GM06990 (cell line): ENCODE data around the gene TRIM17.
A peak's percentile ranks its signal among the peaks of the same experiment; 100 is the strongest.

Experiments used
- DNase-seq: peaks from one replicate; pipeline ENCODE4 v3.0.0-alpha.2; 2011; ENCODE audit not compliant: insufficient read length; ENCODE audit errors: extremely low read depth
- H3K27me3 ChIP-seq: replicated peaks from 2 replicates; pipeline ENCODE4 v1.6.0; 2011; ENCODE audit warnings: low read length; ENCODE audit not compliant: control insufficient read depth, insufficient read depth
- H3K36me3 ChIP-seq: 2 replicates; pipeline ENCODE4 v1.5.1; 2011; ENCODE audit warnings: low read length; ENCODE audit not compliant: control insufficient read depth, insufficient read depth
- H3K4me3 ChIP-seq: replicated peaks from 2 replicates; pipeline ENCODE4 v1.5.1; 2011; ENCODE audit warnings: low read depth, mild to moderate bottlenecking, control low read depth, low read length
- CTCF ChIP-seq: IDR thresholded peaks from 2 replicates; pipeline ENCODE4 v1.5.1; 2011; ENCODE audit warnings: low read length, control low read depth, mild to moderate bottlenecking, inconsistent platforms; ENCODE audit not compliant: insufficient read depth, poor library complexity, severe bottlenecking

TRIM17 gene

DNA sequence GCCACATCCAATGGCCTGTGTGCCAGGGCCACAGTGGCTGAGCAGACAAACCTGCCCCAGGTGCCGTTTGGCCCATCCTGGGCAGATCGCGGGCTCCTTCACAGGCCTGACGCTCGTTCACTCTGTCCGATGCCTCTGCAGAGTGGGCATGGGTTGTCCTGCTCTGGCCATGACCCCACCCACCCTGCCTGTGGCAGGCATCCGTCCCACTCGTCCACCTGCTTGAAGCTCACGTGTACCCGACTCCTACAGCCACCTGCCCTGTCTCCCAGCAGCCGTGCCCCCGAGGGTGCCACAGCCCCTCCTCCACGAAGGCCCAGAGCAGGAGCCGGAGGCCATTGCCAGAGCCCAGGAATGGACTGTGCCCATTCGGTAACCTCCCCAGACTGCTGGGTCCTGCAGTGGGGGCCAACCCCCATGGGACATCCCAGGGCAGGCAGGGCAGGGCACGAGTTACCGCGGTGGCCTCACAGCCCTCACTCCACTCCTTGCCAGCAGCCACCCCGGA, 51.9 kb downstream of the TRIM17 start:
- no peak for TF ChIP-seq CTCF
- Histone ChIP-seq H3K27me3 (no peaks in the 10 kb centered on the region), H3K4me3 (no peak overlapping the region), H3K36me3 (no peaks in the 10 kb centered on the region)
- peak; percentile 1 for DNase-seq

DNA sequence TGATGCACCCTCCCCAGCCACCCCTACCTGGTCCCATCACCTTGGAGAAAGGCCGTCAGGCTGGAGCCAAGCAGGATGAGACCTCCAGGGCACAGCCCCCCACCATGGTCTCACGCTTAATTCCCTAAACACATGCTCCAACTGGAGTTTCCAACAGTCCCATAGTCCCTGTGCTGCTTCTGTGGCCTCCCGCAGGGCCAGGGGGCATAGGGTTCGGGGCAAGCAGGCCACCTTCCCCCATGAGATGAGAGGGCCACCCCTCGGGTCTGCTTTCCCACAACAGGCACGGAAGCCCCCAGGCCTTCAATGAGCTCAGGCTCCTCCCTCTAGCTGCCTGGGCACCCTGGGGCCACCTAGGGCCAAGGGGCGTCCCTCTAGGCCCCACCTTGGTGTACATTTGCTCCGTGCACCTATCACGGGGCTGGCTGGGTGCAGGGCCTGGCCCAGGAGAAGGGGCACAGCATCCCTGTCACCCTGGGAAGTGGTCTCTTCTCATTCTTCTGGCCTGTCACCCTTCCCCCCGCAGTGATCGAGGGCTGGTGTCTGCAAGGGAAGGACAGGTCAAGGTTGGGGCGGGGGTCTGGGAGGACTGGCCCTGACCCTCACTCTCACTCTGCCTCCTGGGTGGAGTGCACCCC, 52.5 kb downstream of the TRIM17 start:
- no peaks in the 10 kb centered on the region for H3K27me3 ChIP-seq
- no peak for TF ChIP-seq CTCF
- H3K4me3 ChIP-seq, result no peak overlapping the region
- H3K36me3 ChIP-seq, result no peaks in the 10 kb centered on the region
- no peak for DNase-seq

DNA sequence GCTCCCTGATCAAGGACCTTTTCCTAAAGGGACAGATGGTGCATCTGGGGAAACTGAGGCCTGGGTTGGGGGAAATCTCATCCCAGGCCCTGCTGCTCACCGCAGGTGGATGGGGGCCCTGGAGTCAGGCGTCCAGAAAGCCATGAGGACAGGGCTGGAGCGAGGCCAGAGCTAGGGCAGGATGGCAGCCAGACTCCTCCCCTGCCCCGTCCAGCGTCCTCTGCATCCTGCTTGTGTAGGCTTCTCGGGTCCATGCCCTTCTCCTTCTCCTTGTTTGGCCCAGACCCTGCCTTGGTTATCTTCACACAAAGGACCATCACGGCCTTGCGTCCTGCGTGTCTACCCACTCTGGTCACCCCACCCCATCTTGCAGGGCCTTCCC, 53.0 kb downstream of the TRIM17 start:
- TF ChIP-seq CTCF, result no peak
- no peak for DNase-seq
- no peaks in the 10 kb centered on the region for H3K27me3 ChIP-seq
- H3K36me3 ChIP-seq, result no peaks in the 10 kb centered on the region
- no peak overlapping the region for H3K4me3 ChIP-seq

DNA sequence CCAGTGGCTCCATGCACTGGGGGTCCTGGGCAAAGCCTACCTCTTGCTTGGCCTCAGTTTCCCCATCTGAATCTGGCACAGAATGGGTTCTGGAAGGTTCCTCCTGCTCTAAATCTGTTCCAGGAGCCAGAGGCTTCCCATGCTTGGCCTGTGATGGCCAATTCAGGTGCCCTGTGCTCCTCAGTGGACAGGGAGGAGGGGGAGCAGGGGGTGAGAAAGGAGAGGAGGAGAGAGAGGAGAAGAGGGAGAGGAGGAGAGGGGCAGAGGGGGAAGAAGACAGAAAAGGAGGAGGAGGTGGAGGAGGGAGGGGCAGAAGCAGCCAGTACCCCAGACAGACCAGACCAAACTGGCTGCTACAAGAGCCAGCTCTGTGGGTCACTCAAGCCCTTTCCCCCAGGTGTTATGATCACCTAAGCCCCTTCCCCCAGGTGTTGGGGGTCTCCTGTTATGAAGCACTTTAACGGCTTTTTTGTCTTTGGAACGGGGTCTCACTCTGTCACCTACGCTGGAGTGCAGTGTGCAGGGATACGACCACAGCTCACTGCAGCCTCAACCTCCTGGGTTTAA, 53.7 kb downstream of the TRIM17 start:
- no peak overlapping the region for H3K4me3 ChIP-seq
- no peak for DNase-seq
- no peaks in the 10 kb centered on the region for H3K36me3 ChIP-seq
- no peak for TF ChIP-seq CTCF
- no peaks in the 10 kb centered on the region for H3K27me3 ChIP-seq

GRCh38 chr1:228362141-228362883, 54.3 kb downstream of the TRIM17 start:
- Histone ChIP-seq H3K36me3 (no peaks in the 10 kb centered on the region), H3K27me3 (no peaks in the 10 kb centered on the region), H3K4me3 (no peak overlapping the region)
- TF ChIP-seq CTCF, result no peak
- no peak for DNase-seq
